ENCODE data around the gene BCL11B.

Gene BCL11B

GRCh38 chr14:99181804-99182520 lies 90.0 kb downstream of the BCL11B start:
- no peak for DNase-seq (ENCODE audit: low read depth in 2 of 2)

GRCh38 chr14:99181241-99181640 lies 90.8 kb downstream of the BCL11B start:
- DNase-seq (ENCODE audit: low read depth in 2 of 2) = no peak

GRCh38 chr14:99179946-99180345 lies 92.1 kb downstream of the BCL11B start:
- DNase-seq (ENCODE audit: low read depth in 2 of 2) = no peak

GRCh38 chr14:99179506-99179905 lies 92.5 kb downstream of the BCL11B start:
- DNase-seq (ENCODE audit: low read depth in 2 of 2) = no peak

GRCh38 chr14:99177886-99178835 lies 93.8 kb downstream of the BCL11B start:
- DNase-seq (ENCODE audit: low read depth in 2 of 2) = no peak

GRCh38 chr14:99177046-99177655 lies 94.8 kb downstream of the BCL11B start:
- DNase-seq (ENCODE audit: low read depth in 2 of 2) = no peak

- no peak for DNase-seq (ENCODE audit: low read depth in 2 of 2)
Observed at GRCh38 chr14:99176156-99176945, 95.6 kb downstream of the BCL11B start.

GRCh38 chr14:99175331-99176155 lies 96.5 kb downstream of the BCL11B start:
- DNase-seq (ENCODE audit: low read depth in 2 of 2) = no peak

- no peak for DNase-seq (ENCODE audit: low read depth in 2 of 2)
Observed at GRCh38 chr14:99174770-99175319, 97.2 kb downstream of the BCL11B start.

- no peak for DNase-seq (ENCODE audit: low read depth in 2 of 2)
Observed at GRCh38 chr14:99174081-99174769, 97.8 kb downstream of the BCL11B start.

- DNase-seq (ENCODE audit: low read depth in 2 of 2) = no peak
Observed at GRCh38 chr14:99173506-99173905, 98.5 kb downstream of the BCL11B start.

GRCh38 chr14:99173086-99173485 lies 98.9 kb downstream of the BCL11B start:
- DNase-seq (ENCODE audit: low read depth in 2 of 2) = no peak

GRCh38 chr14:99171396-99171795 lies 100.6 kb downstream of the BCL11B start:
- DNase-seq (ENCODE audit: low read depth in 2 of 2) = no peak

GRCh38 chr14:99169776-99170356 lies 102.1 kb downstream of the BCL11B start:
- no peak for DNase-seq (ENCODE audit: low read depth in 2 of 2)

- no peak for DNase-seq (ENCODE audit: low read depth in 2 of 2)
Observed at GRCh38 chr14:99168330-99168729, 103.7 kb downstream of the BCL11B start.

GRCh38 chr14:99166506-99166905 lies 105.5 kb downstream of the BCL11B start:
- no peak for DNase-seq (ENCODE audit: low read depth in 2 of 2)

GRCh38 chr14:99164712-99165111 lies 107.3 kb downstream of the BCL11B start:
- no peak for DNase-seq (ENCODE audit: low read depth in 2 of 2)

- DNase-seq (ENCODE audit: low read depth in 2 of 2) = no peak
Observed at GRCh38 chr14:99163446-99163845, 108.6 kb downstream of the BCL11B start.

Measured in stimulated activated CD4-positive, alpha-beta T cell treated with anti-CD3 and anti-CD28 coated beads, Interleukin-1b, Interleukin-23, amount 100 ng/mL, for 1 hour (primary cell).